ENCODE data around the gene ANKRD9.

The ANKRD9 gene

DNA sequence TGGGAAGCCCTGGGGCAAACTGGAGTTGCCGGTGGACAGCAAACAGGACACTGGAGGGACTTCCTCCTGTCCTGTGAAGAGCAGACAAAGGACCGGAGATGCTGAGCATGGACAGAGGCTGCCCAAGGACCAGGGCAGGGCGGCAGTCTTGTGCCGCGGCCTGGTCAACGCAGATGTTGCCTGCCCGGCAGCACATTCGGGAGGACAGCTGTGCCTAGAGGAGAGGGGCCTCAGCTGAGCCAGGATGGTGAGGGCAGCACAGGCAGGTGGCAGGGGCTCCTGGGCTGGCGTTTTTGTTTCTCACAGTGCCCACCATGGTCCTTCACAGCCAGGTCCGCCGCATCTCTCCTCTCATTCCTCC lies 13.3 kb downstream of the ANKRD9 start:
- DNase-seq (no peak), ATAC-seq (ENCODE audit: insufficient read depth, low read depth) (no peak)
- no peaks in the 10 kb centered on the region for H4K20me1 ChIP-seq (ENCODE audit: insufficient read depth, low read length)
- H3K36me3 ChIP-seq (ENCODE audit: insufficient read depth, low read length): peaks cover 12% of the 10 kb centered on the region
- H3K27ac ChIP-seq (ENCODE audit: low read length): no peak overlapping the region
- H3K4me3 ChIP-seq (ENCODE audit: low read depth in 1 of 2, low read length in 2 of 2): no peak overlapping the region
- no peaks in the 10 kb centered on the region for H3K9me3 ChIP-seq (ENCODE audit: insufficient read depth, low read length, severe bottlenecking)
- no peaks in the 10 kb centered on the region for H3K27me3 ChIP-seq (ENCODE audit: insufficient read depth, low read length, poor library complexity)
- no peaks in the 10 kb centered on the region for H3K4me1 ChIP-seq (ENCODE audit: insufficient read depth, low read length)
- no peaks in the 10 kb centered on the region for H3K79me2 ChIP-seq (ENCODE audit: insufficient read depth, low read length)
- no peak overlapping the region for H2AFZ ChIP-seq (ENCODE audit: low read depth, low read length)
- no peak overlapping the region for H3K9ac ChIP-seq (ENCODE audit: low read depth, low read length)
- H3K4me2 ChIP-seq (ENCODE audit: insufficient read depth, low read length): no peak overlapping the region
- TF ChIP-seq, protein P1, sequence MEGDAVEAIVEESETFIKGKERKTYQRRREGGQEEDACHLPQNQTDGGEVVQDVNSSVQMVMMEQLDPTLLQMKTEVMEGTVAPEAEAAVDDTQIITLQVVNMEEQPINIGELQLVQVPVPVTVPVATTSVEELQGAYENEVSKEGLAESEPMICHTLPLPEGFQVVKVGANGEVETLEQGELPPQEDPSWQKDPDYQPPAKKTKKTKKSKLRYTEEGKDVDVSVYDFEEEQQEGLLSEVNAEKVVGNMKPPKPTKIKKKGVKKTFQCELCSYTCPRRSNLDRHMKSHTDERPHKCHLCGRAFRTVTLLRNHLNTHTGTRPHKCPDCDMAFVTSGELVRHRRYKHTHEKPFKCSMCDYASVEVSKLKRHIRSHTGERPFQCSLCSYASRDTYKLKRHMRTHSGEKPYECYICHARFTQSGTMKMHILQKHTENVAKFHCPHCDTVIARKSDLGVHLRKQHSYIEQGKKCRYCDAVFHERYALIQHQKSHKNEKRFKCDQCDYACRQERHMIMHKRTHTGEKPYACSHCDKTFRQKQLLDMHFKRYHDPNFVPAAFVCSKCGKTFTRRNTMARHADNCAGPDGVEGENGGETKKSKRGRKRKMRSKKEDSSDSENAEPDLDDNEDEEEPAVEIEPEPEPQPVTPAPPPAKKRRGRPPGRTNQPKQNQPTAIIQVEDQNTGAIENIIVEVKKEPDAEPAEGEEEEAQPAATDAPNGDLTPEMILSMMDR (IDR thresholded peaks at IDR 0.05; ENCODE audit: borderline replicate concordance, extremely low read depth, low read length, poor library complexity, severe bottlenecking): no peak
- no peak for TF ChIP-seq EZH2 (IDR thresholded peaks at IDR 0.05; ENCODE audit: borderline replicate concordance, low read depth, low read length, severe bottlenecking)

- Histone ChIP-seq H3K36me3 (ENCODE audit: insufficient read depth, low read length) (peaks cover 12% of the 10 kb centered on the region), H3K27ac (ENCODE audit: low read length) (no peak overlapping the region), H3K4me3 (ENCODE audit: low read depth in 1 of 2, low read length in 2 of 2) (no peak overlapping the region), H3K9ac (ENCODE audit: low read depth, low read length) (no peak overlapping the region), H3K79me2 (ENCODE audit: insufficient read depth, low read length) (no peaks in the 10 kb centered on the region), H3K9me3 (ENCODE audit: insufficient read depth, low read length, severe bottlenecking) (no peaks in the 10 kb centered on the region), H3K27me3 (ENCODE audit: insufficient read depth, low read length, poor library complexity) (no peaks in the 10 kb centered on the region), H4K20me1 (ENCODE audit: insufficient read depth, low read length) (no peaks in the 10 kb centered on the region), H2AFZ (ENCODE audit: low read depth, low read length) (no peak overlapping the region), H3K4me1 (ENCODE audit: insufficient read depth, low read length) (no peaks in the 10 kb centered on the region), H3K4me2 (ENCODE audit: insufficient read depth, low read length) (no peak overlapping the region)
- ATAC-seq (ENCODE audit: insufficient read depth, low read depth) (no peak), DNase-seq (no peak)
- TF ChIP-seq, protein P1 (IDR thresholded peaks at IDR 0.05; ENCODE audit: borderline replicate concordance, extremely low read depth, low read length, poor library complexity, severe bottlenecking): no peak
- TF ChIP-seq EZH2 (IDR thresholded peaks at IDR 0.05; ENCODE audit: borderline replicate concordance, low read depth, low read length, severe bottlenecking): no peak
Measured at GRCh38 chr14:102495491-102496330, 13.9 kb downstream of the ANKRD9 start.

GRCh38 chr14:102493585-102493984 lies 16.0 kb downstream of the ANKRD9 start:
- DNase-seq (no peak), ATAC-seq (ENCODE audit: insufficient read depth, low read depth) (no peak)
- no peaks in the 10 kb centered on the region for H3K79me2 ChIP-seq (ENCODE audit: insufficient read depth, low read length)
- no peaks in the 10 kb centered on the region for H3K4me1 ChIP-seq (ENCODE audit: insufficient read depth, low read length)
- H3K27me3 ChIP-seq (ENCODE audit: insufficient read depth, low read length, poor library complexity): no peaks in the 10 kb centered on the region
- H3K4me3 ChIP-seq (ENCODE audit: low read depth in 1 of 2, low read length in 2 of 2): no peak overlapping the region
- TF ChIP-seq, protein P1 (IDR thresholded peaks at IDR 0.05; ENCODE audit: borderline replicate concordance, extremely low read depth, low read length, poor library complexity, severe bottlenecking): no peak
- no peak for TF ChIP-seq EZH2 (IDR thresholded peaks at IDR 0.05; ENCODE audit: borderline replicate concordance, low read depth, low read length, severe bottlenecking)
- no peak overlapping the region for H3K4me2 ChIP-seq (ENCODE audit: insufficient read depth, low read length)
- no peak overlapping the region for H3K9ac ChIP-seq (ENCODE audit: low read depth, low read length)
- H4K20me1 ChIP-seq (ENCODE audit: insufficient read depth, low read length): no peaks in the 10 kb centered on the region
- no peak overlapping the region for H3K27ac ChIP-seq (ENCODE audit: low read length)
- H3K9me3 ChIP-seq (ENCODE audit: insufficient read depth, low read length, severe bottlenecking): no peaks in the 10 kb centered on the region
- H3K36me3 ChIP-seq (ENCODE audit: insufficient read depth, low read length): peaks cover 7% of the 10 kb centered on the region
- H2AFZ ChIP-seq (ENCODE audit: low read depth, low read length): no peak overlapping the region

Measured in DND-41 (cell line).